ENCODE results near the gene TRPM7.
"Not testable (repeated sequence)": the region's sequence is repeated elsewhere in the genome, so short reads cannot be mapped to it uniquely, and the experiment has no call there.

TRPM7 gene, protein sequence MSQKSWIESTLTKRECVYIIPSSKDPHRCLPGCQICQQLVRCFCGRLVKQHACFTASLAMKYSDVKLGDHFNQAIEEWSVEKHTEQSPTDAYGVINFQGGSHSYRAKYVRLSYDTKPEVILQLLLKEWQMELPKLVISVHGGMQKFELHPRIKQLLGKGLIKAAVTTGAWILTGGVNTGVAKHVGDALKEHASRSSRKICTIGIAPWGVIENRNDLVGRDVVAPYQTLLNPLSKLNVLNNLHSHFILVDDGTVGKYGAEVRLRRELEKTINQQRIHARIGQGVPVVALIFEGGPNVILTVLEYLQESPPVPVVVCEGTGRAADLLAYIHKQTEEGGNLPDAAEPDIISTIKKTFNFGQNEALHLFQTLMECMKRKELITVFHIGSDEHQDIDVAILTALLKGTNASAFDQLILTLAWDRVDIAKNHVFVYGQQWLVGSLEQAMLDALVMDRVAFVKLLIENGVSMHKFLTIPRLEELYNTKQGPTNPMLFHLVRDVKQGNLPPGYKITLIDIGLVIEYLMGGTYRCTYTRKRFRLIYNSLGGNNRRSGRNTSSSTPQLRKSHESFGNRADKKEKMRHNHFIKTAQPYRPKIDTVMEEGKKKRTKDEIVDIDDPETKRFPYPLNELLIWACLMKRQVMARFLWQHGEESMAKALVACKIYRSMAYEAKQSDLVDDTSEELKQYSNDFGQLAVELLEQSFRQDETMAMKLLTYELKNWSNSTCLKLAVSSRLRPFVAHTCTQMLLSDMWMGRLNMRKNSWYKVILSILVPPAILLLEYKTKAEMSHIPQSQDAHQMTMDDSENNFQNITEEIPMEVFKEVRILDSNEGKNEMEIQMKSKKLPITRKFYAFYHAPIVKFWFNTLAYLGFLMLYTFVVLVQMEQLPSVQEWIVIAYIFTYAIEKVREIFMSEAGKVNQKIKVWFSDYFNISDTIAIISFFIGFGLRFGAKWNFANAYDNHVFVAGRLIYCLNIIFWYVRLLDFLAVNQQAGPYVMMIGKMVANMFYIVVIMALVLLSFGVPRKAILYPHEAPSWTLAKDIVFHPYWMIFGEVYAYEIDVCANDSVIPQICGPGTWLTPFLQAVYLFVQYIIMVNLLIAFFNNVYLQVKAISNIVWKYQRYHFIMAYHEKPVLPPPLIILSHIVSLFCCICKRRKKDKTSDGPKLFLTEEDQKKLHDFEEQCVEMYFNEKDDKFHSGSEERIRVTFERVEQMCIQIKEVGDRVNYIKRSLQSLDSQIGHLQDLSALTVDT (N-terminal part only)

DNA sequence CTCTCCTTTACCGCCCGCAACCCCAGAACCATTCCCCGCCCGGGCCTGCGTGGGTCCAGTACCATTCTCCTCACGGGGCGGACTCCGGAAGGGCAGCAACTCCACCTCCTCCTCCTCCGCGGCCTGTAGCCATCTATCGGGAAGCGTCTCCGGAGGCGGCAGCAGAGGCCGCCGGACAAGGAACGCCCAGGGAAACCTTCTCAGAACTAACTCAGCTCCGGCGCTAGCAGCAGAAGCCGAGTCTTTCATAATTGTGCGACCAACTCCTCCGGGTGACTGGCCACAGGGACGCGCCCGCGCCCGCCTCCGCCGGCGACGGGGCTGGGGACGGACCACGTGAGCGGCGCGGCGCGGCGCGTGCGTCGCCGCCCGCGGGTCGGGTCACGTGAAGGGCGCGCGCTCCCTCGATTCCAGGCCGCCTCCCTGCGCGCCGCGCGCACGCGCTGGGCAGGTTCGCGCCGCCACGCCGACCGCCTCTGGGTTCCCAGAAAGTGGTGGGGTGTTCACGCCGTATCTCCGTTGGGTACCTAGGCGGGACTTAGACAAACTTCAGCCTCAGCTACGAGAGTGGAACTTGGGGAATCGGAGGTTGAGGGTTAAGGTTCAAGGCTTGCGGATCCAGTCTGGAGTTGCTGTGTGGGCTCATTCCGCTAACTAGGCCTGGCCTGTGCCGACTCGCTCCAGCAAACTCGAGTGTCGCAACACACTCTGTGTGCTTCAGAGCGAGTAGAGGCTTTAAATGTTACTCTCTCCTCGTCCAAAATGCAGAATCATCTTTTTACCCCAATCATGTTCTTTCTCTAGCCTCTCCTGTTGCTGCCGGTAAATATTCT lies at the start of gene TRPM7:
Gene TRPM7, minus strand, starts transcription at position 329 of the 833 bp plus-strand sequence. Its CDS starts 264 bp downstream, at position 65.
- DNase-seq (ENCODE audit: low spot score), result peak; percentile 97

DNA sequence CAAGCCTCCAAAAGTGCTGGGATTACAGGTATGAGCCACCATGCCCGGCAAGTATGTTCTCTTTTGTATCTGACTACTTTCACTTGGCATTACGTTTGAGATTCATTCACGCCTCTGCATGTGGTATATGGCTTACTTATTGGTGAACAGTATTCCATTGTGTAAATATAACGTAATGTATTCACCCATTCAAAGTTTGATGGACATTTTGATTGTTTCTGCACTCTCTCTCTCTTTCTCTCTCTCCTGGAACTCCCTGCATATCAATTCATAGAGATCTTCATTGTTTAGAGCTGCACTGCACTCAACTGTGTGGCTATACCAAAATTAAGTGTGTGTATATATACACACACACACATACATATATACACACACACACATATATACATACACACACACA lies 48.6 kb upstream of the TRPM7 start:
- DNase-seq (ENCODE audit: low spot score), result no peak

DNA sequence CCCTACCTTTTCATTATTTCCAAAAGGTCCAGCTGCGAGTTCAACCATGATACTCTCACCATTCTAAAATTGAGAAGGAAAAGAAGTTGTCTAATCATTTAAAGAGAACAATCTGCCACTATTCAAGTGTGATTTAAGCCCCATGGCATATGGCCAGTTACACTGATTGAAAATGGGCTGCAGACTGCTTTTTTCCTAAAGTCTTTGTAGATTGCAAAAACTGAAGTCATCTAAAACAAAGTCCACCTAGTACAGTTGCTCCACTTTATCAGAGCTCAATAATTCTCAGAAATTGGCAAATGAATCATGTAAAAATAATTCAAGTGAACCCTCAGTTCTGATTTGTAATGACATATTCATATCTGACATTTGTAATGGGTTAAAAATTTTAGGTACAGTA lies 39.7 kb upstream of the TRPM7 start:
- DNase-seq (ENCODE audit: low spot score), result no peak

DNA sequence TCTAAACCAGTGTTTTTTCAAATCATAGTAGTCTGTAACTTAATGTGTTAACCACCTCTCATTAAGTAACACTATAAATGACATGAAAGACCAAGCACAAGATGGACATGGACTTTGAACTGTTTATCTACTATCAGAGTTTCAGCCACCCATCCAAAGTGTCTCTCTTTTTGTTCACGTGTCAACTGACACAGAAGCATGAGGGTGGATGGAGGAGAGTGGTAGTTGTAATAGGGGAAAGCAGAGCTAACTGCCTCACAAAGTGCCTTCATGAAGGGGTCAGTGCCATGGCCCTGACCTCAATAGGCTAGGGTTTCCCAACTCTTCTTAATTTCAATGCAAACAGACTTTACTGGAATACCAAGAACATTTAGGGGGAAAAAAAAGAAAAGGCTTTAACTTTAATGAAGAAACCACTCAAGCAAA lies 32.1 kb upstream of the TRPM7 start:
- DNase-seq (ENCODE audit: low spot score), result no peak

DNA sequence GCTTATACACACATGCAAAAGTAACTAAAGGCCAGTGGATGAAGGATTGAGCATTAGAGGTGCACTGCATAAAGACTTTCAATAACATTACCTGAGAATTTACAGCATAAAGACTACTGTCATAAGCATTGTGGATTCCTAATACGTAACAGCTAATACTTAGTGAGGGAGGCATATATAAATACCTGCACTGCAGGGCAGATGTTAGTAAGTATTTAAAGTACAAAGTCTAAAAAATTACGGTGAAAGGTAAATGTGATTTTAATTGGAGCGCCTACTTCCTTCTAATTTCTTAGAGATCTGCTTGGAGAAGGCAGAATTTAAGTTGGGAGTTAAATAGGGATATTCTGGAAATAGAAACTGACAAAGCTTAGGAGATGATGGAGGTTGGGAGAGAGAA lies 25.4 kb upstream of the TRPM7 start:
- DNase-seq (ENCODE audit: low spot score), result no peak

DNA sequence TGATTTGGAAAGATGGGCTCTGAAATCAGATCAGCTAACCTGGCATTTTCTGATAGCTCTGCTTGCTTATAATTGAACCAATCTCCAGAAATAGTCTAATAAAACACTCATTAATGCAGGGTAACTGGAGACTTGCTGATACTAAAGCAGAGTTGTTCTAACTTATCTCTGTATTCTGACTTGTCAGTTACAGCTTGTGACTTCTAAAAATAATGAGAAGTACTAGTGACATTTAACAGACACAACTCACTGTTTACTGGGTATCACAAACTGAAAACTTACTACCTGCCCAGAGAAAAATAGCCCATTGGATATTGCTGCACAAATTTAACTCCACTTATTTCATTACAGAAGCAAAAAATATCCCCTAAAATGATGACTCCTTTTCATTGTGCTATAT lies 24.0 kb upstream of the TRPM7 start:
- no peak for DNase-seq (ENCODE audit: low spot score)

- DNase-seq (ENCODE audit: low spot score), result no peak
Measured at GRCh38 chr15:50707878-50708427, 21.4 kb upstream of the TRPM7 start.

DNA sequence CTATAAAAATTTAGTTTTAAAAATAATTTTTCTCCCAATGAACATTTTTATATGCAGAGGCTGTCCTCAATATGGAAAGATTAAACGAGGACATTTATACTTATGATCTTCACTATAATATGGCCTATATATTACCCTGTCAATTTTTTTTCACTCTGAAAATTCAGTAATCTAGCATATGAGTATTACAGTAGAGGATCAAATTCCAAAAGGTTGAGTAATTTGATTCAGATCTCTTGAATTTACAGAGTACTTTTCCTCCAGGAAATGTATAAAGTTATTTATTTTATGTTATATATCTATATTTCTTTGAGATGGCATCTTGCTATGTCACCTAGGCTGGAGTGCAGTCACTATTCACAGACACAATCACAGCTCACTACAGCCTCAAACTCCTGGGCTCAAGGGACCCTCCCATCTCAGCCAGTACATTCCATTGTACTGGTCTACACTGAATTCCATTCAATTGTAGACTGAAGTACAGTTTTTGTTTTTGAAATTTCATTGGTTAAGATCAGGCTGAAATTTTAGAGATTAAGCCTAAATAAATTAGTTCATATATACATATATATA lies 16.3 kb upstream of the TRPM7 start:
- DNase-seq (ENCODE audit: low spot score), result no peak

GRCh38 chr15:50698101-50698500 lies 11.5 kb upstream of the TRPM7 start:
- no peak for DNase-seq (ENCODE audit: low spot score)

- no peak for DNase-seq (ENCODE audit: low spot score)
Measured at GRCh38 chr15:50697109-50697797, 10.7 kb upstream of the TRPM7 start.

DNA sequence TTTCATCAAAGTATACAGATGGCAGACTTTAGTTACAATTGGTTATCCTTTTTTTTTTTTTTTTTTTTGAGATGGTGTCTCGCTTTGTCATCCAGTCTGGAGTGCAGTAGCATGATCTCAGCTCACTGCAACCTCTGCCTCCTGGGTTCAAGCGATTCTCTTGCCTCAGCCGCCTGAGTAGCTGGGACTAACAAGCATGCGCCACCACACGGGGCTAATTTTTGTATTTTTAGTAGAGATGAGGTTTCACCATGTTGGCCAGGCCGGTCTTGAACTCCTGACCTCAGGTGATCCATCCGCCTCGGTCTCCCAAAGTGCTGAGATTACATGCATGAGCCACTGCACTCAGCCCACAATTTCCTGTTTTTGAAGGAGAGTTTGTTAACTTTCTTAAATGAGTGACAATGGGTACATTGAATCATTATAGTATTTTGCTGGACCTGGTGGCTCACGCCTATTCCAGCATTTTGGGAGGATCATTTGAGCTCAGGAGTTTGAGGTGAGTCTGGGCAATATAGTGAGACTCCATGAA lies 8.1 kb upstream of the TRPM7 start:
- DNase-seq (ENCODE audit: low spot score), result not testable (repeated sequence)

- DNase-seq (ENCODE audit: low spot score), result no peak
Measured at GRCh38 chr15:50687302-50687902, 805 bp upstream of the TRPM7 start.

DNA sequence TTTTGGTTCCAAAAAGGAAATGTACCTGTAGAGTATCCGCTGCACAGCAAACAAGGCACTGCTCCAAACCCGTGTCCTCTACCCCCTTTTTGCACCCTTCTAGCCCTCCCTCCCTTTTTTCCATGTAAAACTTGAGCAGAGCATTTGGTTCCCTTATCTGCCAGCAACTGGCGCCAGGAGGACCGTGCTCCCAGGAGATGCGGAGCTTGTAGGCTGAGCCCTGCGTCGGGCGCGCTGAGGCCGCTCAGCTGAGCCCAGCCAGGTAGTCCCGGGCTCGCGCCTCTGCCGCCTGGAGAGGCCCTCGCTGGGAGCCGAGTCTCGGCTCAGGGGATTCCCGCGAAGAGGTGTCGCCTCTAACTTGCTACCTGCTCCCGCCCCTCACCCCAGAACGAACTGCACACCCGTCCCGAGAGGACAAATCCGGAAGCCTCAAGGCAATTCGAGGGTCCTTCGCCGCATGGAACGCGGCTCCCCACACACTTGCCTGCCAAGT lies 575 bp downstream of the TRPM7 start:
- DNase-seq (ENCODE audit: low spot score), result peak; percentile 81

GRCh38 chr15:50685191-50685975 lies 1.2 kb downstream of the TRPM7 start:
- DNase-seq (ENCODE audit: low spot score), result no peak

GRCh38 chr15:50681467-50681866 lies 5.1 kb downstream of the TRPM7 start:
- no peak for DNase-seq (ENCODE audit: low spot score)

- no peak for DNase-seq (ENCODE audit: low spot score)
Measured at GRCh38 chr15:50676799-50677483, 9.7 kb downstream of the TRPM7 start.

DNA sequence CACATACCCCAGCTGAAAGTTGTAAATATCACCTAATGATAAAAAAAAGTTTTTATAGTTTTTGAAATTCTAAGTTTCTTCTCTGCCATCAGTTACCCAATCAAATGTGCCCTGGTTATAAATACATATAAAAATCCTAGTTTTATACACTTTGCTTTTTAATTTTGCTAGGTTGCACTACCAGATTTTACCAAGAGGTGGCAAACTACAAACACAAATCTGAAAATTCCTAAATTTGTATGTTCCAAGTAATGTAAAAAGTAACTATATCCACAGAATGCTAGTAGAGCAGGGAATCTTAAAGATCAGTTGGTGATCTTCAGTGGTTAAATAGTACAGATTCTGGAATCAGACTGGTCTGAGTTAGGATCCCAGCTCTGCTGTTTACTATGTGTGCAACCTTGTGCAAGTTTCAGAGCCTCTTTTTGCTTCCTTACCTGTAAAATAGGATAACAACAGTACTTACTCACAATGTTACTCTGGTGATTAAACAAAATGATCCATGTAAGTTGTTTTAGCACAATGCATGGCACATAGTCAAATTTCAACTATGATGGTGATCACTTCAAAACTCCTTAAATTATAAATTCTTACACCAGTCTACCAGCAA lies 11.0 kb downstream of the TRPM7 start:
- DNase-seq (ENCODE audit: low spot score), result no peak

All from D341Med (cell line).